HG02943 (cell line): ENCODE data around the gene NMB.
"Not testable (repeated sequence)": the region's sequence is repeated elsewhere in the genome, so short reads cannot be mapped to it uniquely, and the experiment has no call there.

ENCODE experiments used
- ATAC-seq: cut with Tn5 transposase; IDR thresholded peaks from one replicate; pipeline ENCODE4 v1.9.1; 2021; ENCODE audit warnings: mild to moderate bottlenecking, low read depth, moderate library complexity; ENCODE audit not compliant: unreplicated experiment

The NMB gene

GRCh38 chr15:84658080-84658787 lies at the start of gene NMB:
NMB (minus strand) TSS chr15:84658199; CDS start chr15:84658152, 47 bp downstream.
- ATAC-seq, result peak; percentile 66

GRCh38 chr15:84703808-84704207 lies 45.8 kb upstream of the NMB start:
- no peak for ATAC-seq

- ATAC-seq, result no peak
These were observed 45.0 kb upstream of the NMB start for GRCh38 chr15:84702961-84703482.

DNA sequence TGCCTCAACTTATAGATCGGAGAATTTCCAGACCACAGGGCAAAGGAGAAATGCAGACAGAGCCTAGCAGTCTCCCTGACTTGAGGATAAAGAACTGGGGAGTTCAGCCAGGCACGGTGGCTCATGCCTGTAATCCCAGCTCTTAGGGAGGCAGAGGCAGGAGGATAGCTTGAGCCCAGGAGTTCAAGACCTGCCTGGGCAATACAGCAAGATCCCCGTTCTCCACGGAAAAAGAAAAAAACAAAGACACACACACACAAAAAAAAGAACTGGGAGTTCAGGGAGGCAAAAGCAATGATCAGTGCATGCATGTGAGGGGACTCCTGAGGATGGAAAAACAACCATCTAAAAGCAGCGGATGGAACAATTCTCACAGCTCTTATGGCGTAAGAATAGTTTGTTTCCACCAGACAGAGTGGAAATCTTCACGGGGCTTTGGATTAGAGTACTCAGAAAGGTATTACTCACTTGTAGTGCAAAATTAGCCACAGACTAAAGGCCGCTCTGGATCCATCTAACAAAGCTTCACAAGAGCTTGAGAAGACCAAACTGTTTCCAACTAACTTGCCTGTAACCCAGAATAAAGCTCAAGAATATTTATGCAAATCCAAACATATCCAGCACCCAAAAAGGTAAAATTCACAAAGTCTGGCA lies 41.7 kb upstream of the NMB start:
- ATAC-seq, result no peak

DNA sequence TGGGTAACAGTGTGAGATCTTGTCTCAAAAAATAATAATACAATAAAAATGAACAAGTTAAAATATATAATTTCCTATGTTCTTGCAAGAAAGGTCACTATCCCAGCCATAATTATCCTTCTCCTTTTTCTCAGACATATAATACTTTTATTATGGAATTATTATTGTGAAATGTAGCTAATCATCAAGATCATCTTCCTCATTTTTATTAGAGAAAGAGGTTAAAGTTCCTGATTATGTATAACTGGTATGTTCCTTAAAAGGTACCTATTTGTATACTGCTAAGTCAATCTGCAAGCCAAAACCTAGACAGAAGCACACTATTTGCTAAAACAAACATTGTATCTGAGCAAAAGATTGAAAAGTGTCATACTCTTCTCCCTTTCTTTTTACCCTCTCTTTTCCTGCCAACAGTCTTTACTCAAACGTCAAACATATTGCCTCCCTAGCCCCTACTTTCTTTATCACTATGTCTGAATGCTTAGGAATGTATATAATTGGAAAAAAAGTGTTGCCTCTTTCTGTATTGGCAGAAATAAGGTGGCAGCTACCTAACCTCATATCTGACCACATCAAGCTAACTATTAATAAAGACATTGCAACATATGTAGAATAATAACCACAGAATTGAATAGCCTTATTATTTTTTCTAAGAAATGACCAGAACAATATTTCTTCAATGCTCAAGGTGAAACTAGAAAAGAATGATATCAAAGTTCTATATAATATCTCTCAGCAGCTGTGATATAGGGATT lies 39.4 kb upstream of the NMB start:
- ATAC-seq, result no peak

DNA sequence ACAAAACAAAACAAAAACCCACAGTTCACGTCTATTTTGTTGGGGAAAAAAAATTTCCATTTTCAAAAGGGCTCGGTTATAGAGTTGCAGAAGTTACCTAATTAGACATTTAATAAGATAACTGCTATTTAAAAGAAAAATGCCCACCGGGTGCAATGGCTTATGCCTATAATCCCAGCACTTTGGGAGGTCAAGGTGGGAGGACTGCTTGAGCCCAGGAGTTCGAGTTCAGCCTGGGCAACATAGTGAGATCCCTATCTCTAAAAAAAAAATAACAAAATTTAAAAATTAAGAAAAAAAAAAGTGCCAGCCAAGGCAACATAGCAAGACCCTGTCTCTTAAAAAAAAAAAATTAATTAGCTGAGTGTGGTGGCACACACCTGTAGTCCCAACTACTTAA lies 38.8 kb upstream of the NMB start:
- no peak for ATAC-seq

GRCh38 chr15:84690342-84690741 lies 32.3 kb upstream of the NMB start:
- ATAC-seq, result no peak

DNA sequence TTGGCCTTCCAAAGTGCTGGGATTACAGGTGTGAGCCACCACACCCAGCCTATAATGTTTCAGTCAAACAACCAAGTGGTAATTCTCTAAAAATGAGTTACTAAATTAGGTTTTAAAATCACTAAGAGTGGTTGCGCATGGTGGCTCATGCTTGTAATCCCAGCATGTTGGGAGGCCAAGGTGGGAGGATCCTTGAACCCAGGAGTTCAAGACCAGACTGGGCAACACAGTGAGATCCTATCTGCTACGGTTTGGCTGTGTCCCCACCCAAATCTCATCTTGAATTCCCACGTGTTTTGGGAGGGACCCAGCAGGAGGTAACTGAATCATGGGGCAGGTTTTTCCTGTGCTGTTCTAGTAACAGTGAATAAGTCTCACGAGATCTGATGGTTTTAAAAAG lies 31.9 kb upstream of the NMB start:
- ATAC-seq, result no peak

GRCh38 chr15:84686446-84686845 lies 28.4 kb upstream of the NMB start:
- not testable (repeated sequence) for ATAC-seq

DNA sequence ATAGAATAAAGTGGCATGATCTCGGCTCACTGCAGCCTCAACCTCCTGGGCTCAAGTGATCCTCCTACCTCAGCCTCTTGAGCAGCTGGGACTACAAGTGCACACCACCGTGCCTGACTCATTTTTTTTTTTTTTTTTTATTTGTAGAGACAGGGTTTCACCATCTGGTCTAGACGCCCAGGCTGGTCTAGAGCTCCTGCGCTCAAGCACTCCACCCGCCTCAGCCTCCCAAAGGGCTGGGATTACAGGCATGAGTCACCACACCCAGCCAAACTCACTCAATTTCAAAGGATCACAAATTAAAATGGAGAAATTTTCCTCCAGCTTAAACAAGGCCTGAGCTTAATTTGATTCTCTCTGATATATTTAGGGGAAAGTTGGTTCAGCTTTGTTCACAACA lies 27.3 kb upstream of the NMB start:
- no peak for ATAC-seq

- ATAC-seq, result no peak
These were observed 26.1 kb upstream of the NMB start for GRCh38 chr15:84684092-84684491.

- ATAC-seq, result no peak
These were observed 23.8 kb upstream of the NMB start for GRCh38 chr15:84681831-84682230.

DNA sequence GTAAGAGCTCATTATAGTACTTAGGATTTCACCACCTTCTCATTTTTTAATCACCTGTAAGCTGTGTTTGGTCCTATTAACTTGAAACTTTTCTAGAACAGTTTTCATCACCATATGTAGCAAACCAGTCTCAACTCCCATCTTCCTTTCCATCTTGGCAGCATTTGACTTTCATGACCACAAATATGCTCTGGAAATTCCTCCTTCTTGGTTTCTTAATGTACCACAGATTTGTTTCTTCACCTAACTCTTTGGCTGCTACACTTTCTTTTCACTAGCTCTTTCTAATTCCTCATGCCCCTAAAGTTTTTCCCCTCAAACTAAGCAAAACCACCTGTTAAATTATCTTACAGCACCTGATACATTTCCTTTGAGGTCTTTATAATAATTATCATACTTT lies 13.2 kb upstream of the NMB start:
- no peak for ATAC-seq

- ATAC-seq, result no peak
These were observed 11.7 kb upstream of the NMB start for GRCh38 chr15:84669726-84670125.

DNA sequence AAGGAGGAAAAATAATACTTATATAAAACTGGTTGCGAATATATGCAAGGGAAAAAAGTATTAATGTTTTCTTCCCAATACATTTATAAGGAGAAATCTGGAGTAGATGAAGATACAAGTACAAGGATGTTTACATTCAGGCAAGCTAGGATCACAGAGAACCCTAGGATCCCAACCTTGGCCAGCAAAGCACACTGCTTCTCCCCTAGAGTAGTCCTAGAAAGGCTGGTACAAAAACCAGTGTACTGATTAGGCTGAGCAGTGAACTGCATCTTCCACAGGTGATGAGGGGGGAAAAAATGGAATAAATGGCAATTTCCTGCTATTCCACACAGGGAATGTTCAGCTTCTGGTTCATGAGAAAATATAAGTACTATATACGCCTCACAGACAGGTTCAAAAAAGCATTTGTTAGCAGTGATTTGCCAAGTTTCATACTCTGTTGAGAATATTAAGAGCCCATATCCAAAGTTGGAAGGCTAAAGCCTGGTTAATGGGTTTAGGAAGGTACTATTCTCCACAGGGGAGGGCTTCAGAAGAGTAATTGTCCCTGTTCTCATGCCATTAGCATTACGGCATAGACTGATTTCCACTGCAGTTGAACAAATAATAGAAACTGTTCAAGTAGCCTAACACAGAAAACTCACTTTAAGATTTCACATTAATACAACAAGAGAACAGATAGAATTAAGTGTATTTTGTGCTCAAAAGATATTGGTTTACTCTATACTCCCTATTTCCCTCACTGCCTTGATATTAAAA lies 10.4 kb upstream of the NMB start:
- ATAC-seq, result no peak

GRCh38 chr15:84666373-84666772 lies 8.4 kb upstream of the NMB start:
- ATAC-seq, result no peak

GRCh38 chr15:84661001-84661400 lies 3.0 kb upstream of the NMB start:
- no peak for ATAC-seq

GRCh38 chr15:84659904-84660781 lies 2.1 kb upstream of the NMB start:
- ATAC-seq, result no peak

DNA sequence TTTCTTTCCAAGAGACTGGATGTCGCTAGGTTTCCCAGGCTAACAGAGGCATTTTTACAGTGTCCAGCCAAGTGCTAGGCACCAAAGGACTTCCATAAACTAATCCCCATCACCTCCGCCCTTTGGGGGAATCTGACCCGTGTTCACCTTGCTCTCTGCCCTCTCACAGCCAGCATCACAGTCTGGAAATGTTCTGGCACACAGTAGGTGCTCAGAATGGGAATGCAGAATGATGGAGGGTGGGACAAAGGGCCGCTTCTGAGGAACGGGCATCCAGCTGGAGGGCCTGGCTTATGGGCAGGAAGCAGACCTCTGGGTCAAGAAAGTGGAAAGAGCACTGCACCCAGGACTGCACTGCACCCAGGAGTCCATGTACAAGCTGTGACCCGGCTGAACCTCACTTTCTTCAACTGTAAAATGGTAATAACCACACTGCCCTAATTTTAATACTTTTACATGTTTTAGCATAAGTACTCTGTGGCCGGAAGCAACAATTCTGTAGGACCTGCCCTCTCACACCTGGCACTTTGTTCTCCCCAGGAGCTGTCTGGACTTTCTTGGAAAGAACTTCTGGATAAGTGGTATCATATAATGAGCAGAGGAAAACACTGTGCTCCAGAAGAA lies 901 bp upstream of the NMB start:
- no peak for ATAC-seq
